LNCaP clone FGC (cell line): Measurements from ENCODE around the gene FER.

Experiments used
- DNase-seq: peaks from one replicate; pipeline ENCODE4 v3.0.0-alpha.2; 2011; ENCODE audit warnings: low read depth
- H3K4me3 ChIP-seq: 2 replicates; pipeline ENCODE4 v1.5.1; 2011; ENCODE audit warnings: mild to moderate bottlenecking, low read depth, low read length, control low read depth
- TF ChIP-seq, protein P1 (sequence below): IDR thresholded peaks from 2 replicates; pipeline ENCODE4 v1.5.1; 2012; ENCODE audit warnings: mild to moderate bottlenecking; ENCODE audit not compliant: control insufficient read depth, insufficient read depth; ENCODE audit errors: extremely low read depth

FER gene

DNA sequence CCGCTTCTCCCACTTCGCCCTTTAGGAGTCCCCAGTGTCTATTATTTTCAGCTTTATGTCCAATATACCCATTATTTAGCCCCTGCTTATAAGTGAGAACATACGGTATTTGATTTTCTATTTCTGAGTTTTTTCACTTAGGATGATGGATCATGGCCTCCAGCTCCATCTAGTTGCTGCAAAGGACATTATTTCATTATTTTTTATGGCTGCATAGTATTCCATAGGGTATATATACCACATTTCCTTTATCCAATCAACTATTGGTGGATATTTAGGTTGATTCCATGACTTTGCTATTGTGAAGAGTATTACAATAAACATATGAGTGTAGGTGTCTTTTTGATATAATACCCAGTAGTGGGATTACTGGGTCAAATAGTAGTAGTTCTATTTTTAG lies 162.9 kb downstream of the FER start:
- no peak for DNase-seq
- TF ChIP-seq, protein P1, sequence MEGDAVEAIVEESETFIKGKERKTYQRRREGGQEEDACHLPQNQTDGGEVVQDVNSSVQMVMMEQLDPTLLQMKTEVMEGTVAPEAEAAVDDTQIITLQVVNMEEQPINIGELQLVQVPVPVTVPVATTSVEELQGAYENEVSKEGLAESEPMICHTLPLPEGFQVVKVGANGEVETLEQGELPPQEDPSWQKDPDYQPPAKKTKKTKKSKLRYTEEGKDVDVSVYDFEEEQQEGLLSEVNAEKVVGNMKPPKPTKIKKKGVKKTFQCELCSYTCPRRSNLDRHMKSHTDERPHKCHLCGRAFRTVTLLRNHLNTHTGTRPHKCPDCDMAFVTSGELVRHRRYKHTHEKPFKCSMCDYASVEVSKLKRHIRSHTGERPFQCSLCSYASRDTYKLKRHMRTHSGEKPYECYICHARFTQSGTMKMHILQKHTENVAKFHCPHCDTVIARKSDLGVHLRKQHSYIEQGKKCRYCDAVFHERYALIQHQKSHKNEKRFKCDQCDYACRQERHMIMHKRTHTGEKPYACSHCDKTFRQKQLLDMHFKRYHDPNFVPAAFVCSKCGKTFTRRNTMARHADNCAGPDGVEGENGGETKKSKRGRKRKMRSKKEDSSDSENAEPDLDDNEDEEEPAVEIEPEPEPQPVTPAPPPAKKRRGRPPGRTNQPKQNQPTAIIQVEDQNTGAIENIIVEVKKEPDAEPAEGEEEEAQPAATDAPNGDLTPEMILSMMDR = no peak
- H3K4me3 ChIP-seq = no peak overlapping the region

DNA sequence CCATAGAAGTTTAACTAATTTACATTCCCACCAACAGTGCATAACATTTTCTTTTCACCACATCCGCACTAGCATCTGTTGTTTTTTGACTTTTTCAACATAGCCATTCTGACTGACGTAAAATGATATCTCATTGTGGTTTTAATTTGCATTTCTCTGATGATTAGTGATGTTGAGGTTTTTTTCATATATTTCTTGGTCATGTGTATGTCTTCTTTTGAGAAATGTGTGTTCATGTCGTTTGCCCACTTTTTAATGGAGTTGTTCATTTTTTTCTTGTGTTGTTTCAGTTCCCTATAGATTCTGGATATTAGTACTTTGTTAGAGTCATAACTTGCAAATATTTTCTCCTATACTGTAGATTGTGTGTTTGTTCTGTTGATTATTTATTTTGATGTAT lies 163.4 kb downstream of the FER start:
- DNase-seq = no peak
- H3K4me3 ChIP-seq = no peak overlapping the region
- TF ChIP-seq, protein P1 = no peak

DNA sequence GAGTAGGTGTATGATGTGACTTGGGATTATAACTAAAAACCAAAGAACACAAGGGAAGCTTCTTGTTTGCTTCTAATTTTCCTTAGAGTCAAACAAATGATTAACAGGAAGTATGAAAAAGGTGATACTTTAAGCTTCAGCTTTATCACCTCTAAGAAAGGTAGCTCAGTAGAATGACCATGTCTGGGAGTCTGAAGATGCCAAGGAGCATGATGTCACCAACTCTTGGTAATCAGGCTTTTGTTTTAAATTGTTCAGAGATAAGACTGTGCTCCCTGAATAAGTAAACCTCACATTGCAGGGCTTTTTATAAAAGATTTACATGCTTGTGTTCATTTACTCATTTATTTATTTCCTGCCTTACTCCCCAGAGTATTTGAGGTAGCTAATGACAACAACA lies 169.9 kb downstream of the FER start:
- H3K4me3 ChIP-seq = no peak overlapping the region
- TF ChIP-seq, protein P1 = no peak
- DNase-seq = no peak

DNA sequence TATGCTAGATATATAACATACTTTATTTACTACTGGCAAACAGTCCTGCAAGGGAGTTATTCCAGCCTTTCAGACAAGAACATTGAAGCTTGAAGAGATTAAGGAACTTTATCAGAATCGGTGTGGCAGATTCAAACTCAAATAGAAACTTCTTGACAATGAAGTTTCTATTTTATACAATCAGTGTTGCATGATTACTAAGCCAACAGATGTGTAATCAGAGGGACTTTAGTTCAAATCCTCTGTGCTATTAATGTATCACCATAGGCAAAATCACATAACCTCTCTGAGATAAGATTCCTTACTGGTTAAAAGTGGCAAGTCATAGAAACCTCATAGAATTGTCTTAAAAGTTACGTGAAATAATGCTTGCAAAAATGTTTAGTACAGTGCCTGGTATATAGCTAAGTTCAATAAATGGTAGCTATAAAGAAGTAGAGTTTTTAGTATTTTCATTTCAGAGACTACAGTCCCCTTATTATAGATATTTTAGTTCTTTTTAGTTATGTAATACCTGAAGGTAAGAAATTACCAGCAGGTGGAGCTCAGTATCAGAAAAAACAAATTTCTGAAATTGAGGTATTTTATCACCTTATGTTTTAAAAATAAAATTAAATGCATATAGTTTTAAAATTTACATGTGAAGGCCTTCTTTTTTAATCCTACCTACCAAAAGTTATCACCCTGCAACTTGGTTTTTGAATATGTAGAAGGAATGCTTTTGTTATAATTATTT lies 172.1 kb downstream of the FER start:
- TF ChIP-seq, protein P1 = peak; percentile 35; the same call in 1 of the 2 replicates
- no peak overlapping the region for H3K4me3 ChIP-seq
- DNase-seq = no peak

DNA sequence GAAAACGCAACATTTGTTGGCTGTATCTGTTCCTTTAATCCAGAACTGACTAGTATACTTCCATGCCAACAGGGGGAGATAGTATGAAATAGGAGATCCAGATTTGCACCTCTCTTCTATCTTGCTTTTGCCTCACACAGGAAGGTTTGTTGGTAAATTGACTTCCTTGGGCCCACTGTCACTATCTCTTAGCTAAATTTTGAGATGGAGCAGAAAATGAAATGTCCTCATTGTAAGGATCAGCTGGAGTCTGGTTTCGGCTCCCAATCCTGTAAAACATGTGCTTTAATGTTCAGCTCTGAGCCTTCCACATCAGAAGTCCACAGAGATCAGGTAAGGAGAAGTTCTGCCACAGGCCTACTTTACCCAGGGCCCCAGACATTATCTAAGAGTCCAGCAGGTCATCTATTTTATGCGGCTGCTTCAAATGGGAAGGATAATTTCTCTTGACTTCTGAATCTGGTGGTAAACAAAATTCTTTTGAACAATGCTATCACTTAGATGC lies 176.8 kb downstream of the FER start:
- no peak for DNase-seq
- TF ChIP-seq, protein P1 = no peak
- no peak overlapping the region for H3K4me3 ChIP-seq

DNA sequence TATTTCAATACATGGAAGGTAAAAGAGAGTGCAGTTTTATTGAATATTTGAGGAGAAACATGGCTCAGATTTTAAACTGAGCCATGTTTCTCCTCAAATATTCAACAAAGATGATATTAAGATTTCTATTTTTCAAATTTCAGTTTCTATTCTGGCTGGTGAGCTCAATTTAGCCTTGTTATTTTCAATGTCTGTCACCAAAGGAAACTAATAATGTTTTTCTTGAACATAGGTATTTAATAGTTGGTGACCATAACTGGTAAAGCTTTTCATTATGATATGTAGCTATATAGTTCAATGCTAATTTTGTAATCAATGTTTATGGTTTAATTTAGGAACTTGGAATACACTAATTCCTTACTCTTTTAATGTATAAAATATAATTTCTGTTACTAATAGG lies 177.4 kb downstream of the FER start:
- no peak for DNase-seq
- TF ChIP-seq, protein P1 = no peak
- H3K4me3 ChIP-seq = no peak overlapping the region

DNA sequence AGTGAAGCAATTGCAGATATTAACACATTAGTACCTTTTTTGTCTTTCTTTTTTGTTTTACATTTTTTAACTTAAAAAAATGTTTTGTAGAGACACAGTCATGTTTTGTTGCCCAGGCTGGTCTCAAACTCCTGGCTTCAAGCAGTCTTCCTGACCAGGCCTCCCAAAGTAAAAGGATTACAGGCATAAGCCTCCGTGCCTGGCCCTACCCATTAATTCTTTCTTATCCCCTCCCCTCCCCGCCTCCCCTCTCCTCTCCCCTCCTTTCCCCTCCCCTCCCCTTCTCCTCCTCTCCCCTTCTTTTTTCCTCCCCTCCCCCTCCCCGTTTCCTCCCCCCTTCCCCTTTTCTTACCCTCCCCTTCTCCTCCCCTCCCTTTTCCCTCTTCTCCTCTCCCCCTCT lies 182.4 kb downstream of the FER start:
- DNase-seq = no peak
- no peak overlapping the region for H3K4me3 ChIP-seq
- TF ChIP-seq, protein P1 = no peak
